GM12874 (cell line): ENCODE data around the gene TBC1D8.

Experiments used
- CTCF ChIP-seq: IDR thresholded peaks from 2 replicates; pipeline ENCODE4 v1.5.1; 2011; ENCODE audit warnings: low read depth, mild to moderate bottlenecking, control low read depth, low read length, moderate library complexity; ENCODE audit not compliant: insufficient read depth

Gene TBC1D8

GRCh38 chr2:101159526-101159925, 8.3 kb upstream of the TBC1D8 start:
- no peak for TF ChIP-seq CTCF

DNA sequence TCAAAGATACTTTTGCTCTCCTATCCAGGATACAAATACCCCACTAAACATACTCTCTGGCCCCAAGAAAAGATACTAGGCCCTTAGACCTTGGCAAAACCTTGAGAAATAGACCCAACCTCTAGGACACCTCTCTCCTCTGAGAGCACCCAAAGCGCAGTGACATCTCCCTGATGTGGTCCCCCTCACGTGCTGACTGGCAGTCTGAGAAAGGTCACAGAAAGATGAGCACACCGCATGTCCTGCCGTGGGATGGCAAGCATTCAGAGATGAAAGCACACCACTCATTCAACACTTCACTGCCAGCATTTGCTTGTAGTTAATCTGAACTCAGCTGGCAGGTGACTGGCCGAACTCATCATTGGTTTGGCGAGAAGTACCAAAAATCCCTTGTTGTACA, 6.1 kb upstream of the TBC1D8 start:
- TF ChIP-seq CTCF = no peak

GRCh38 chr2:101153787-101154186, 2.6 kb upstream of the TBC1D8 start:
- TF ChIP-seq CTCF = no peak

- no peak for TF ChIP-seq CTCF
These were observed 2.0 kb upstream of the TBC1D8 start for GRCh38 chr2:101153077-101153707.

- TF ChIP-seq CTCF = peak; percentile 86
These were observed 1.3 kb upstream of the TBC1D8 start for GRCh38 chr2:101152272-101153076.

GRCh38 chr2:101151859-101152271, 683 bp upstream of the TBC1D8 start:
- no peak for TF ChIP-seq CTCF

DNA sequence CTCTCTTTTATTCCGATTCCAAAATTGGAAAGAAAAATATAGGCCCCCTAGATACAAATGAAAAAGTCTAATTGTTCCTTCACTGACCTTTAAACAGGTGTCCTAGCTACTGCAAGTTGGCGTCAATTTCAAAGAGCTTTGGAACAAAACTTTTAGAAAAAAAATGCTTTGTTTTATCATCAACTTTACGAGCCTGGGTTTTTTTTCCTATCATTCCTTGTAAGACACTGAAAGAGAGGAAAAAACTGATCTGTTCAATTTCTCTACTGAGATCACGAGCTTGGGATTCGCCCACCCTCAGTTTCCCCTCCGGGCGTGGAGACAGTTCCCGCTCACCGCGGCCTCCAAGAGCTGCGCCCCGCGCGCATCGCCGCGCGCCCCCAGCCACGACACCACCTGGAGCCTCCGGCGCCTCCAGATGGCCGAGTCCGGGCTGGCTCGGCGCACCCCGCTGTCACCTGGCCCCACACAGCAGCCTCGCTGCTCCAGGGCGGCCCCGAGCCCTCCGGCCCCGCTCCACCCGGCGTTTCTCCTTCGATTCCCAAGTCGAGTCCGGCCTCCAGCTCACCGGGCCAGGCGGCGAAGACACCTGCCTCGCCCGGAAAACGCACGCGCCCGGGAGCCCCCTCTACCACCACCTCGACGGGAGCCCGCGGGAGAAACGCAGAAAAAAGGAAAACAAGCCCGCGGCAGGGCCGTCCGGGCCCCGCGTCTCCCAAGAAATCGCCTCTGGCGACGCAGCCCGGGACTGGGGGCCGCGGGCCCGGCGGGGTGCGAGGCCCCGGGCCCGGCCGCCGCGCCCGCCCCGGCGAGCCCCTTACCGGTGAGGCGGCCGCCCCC, 656 bp downstream of the TBC1D8 start:
- no peak for TF ChIP-seq CTCF
